GM11168 (cell line): ENCODE measurements around the gene ZDHHC4.

Experiments used
- in situ Hi-C: fragments of 300-500 bp; cut with MboI; formaldehyde crosslinking; loops from one replicate; pipeline ENCODE4 v1.12.0; 2022; ENCODE audit warnings: low sequenced_read_pairs; ENCODE audit not compliant: unreplicated experiment

The ZDHHC4 gene

GRCh38 chr7:6577369-6578113, at the start of gene ZDHHC4:
TSS of gene ZDHHC4 (plus strand) at chr7:6577454. CDS start at chr7:6580562, 3,108 bp downstream.
- in situ Hi-C loops: loop anchor here (25.0 kb wide), 2 partner anchors 260 to 360 kb away; partner anchors contain the start of gene CCZ1B

GRCh38 chr7:6528401-6529130, 48.7 kb upstream of the ZDHHC4 start:
- in situ Hi-C loops: no loop called here

- in situ Hi-C loops: no loop called here
These were observed 47.6 kb upstream of the ZDHHC4 start for GRCh38 chr7:6529643-6530042.

- in situ Hi-C loops: no loop called here
These were observed 46.4 kb upstream of the ZDHHC4 start for GRCh38 chr7:6530626-6531491.

GRCh38 chr7:6531492-6532279, 45.6 kb upstream of the ZDHHC4 start:
- in situ Hi-C loops: no loop called here

- in situ Hi-C loops: no loop called here
These were observed 44.7 kb upstream of the ZDHHC4 start for GRCh38 chr7:6532516-6532915.

GRCh38 chr7:6533893-6534495, 43.3 kb upstream of the ZDHHC4 start:
- in situ Hi-C loops: no loop called here

GRCh38 chr7:6536262-6537260, 40.7 kb upstream of the ZDHHC4 start:
- in situ Hi-C loops: no loop called here

- in situ Hi-C loops: no loop called here
These were observed 34.9 kb upstream of the ZDHHC4 start for GRCh38 chr7:6542368-6542767.

- in situ Hi-C loops: no loop called here
These were observed 31.7 kb upstream of the ZDHHC4 start for GRCh38 chr7:6545398-6546126.

GRCh38 chr7:6546498-6547251, 30.6 kb upstream of the ZDHHC4 start:
- in situ Hi-C loops: no loop called here

- in situ Hi-C loops: no loop called here
These were observed 29.9 kb upstream of the ZDHHC4 start for GRCh38 chr7:6547400-6547799.

GRCh38 chr7:6551016-6551511, 26.2 kb upstream of the ZDHHC4 start, which contains the start of gene GRID2IP:
TSS of gene GRID2IP (minus strand) at chr7:6551461. CDS start at chr7:6551436, 25 bp downstream.
- in situ Hi-C loops: no loop called here

GRCh38 chr7:6553448-6554044, 23.7 kb upstream of the ZDHHC4 start:
- in situ Hi-C loops: no loop called here

GRCh38 chr7:6554848-6555247, 22.4 kb upstream of the ZDHHC4 start:
- in situ Hi-C loops: no loop called here

- in situ Hi-C loops: no loop called here
These were observed 21.1 kb upstream of the ZDHHC4 start for GRCh38 chr7:6556196-6556595.
